CD4-positive, alpha-beta T cell treated with Interleukin-21 for 1 hour (primary cell): ENCODE results near the gene PFKP.

Experiments
- DNase-seq: peaks from one replicate; pipeline ENCODE4 v3.0.0-alpha.2; 2020

PFKP gene

GRCh38 chr10:3067118-3067858 is at the start of gene PFKP:
Gene PFKP (plus strand): TSS chr10:3067548. CDS start chr10:3067596, 48 bp downstream.
- DNase-seq, result peak; percentile 60

GRCh38 chr10:3018247-3018646 is 49.1 kb upstream of the PFKP start:
- DNase-seq, result no peak

DNA sequence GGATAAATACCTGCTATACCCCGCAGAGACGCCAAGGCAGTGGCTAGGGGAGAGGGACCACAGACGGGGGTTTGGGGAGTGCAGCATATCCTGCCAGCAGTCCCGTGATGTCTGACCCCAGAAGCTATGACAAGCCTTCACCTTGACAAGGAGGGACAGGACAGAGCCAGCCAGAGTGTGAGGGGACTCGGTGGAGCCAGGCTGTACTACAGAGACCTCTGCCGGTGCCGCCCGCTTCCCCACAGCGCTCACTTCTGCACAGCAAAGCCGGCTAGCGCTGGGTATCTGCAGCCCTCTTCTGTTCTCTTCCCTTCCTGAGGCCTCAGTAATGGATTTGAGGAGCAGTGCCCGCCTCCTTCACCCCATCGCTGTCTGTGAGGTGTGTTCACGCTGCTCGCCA is 47.0 kb upstream of the PFKP start:
- DNase-seq, result no peak

GRCh38 chr10:3020881-3021280 is 46.5 kb upstream of the PFKP start:
- DNase-seq, result no peak

- no peak for DNase-seq
Observed at GRCh38 chr10:3022027-3022426, 45.3 kb upstream of the PFKP start.

DNA sequence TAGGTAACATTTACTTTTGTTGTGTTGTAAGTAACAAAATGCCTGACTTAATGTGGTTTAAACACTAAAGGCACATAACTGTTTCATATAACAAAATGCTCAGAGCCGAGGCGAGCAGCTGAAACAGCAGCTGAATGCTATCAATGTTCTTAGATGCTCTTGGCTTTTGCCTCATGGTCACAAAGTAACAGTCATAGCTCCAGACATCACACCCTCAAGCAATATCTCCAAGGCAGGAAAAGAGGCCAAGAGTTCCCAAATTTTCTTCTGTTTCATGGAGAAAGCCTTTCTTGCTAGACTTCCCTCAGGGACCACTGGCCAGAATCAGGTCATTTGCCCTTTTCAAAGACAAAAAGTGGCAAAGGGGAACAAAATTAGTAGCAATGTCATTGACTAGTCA is 43.5 kb upstream of the PFKP start:
- no peak for DNase-seq

DNA sequence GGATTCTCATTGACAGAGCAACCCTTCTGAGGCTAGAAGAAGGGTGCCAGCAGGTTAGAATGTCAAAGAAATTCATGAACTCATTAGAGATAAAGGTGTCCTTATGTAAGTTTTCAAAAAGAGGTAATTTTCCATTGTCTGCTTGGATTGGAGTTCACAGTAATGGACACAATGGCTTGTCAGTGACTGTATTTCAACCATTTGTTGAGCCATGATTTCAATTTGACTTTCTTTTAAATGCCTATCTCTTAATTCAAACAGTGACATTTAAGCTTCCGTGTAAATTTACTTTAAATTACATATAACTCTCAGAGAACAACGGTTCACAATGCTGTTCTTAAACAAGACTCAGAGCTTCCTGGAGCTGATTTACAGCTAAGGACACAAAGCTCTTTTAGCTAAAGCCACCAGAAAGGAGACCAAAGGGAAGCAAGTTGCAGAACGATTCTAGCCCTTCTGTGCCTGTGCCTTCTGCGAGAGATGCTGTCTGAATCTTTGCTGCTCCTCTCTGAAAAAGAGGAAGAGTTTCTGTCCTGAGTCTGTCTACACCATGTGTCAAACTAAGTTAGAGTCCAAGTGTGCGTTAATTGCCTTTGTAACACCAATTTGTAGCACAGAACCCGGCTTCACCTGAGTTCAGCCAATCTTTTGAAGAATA is 42.2 kb upstream of the PFKP start:
- no peak for DNase-seq

GRCh38 chr10:3027866-3028265 is 39.5 kb upstream of the PFKP start:
- DNase-seq, result no peak

GRCh38 chr10:3028441-3028840 is 38.9 kb upstream of the PFKP start:
- DNase-seq, result no peak

GRCh38 chr10:3030765-3031164 is 36.6 kb upstream of the PFKP start:
- no peak for DNase-seq

DNA sequence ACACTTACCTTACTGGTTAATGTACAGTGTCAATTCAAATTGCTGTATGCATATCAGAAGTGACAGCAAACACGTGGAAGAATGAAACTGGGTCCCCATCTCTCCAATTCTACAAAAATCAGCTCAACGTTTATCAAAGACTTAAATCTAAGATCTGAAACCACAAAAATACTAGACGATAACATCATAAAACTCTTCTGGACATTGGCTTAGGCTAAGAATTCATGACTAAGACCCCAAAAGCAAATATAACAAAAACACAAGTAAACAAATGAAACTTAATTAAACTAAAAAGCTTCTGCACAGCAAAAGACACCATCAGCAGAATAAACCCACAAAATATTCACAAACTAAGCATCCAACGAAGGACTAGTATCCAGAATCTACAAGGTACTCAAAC is 35.9 kb upstream of the PFKP start:
- DNase-seq, result no peak

DNA sequence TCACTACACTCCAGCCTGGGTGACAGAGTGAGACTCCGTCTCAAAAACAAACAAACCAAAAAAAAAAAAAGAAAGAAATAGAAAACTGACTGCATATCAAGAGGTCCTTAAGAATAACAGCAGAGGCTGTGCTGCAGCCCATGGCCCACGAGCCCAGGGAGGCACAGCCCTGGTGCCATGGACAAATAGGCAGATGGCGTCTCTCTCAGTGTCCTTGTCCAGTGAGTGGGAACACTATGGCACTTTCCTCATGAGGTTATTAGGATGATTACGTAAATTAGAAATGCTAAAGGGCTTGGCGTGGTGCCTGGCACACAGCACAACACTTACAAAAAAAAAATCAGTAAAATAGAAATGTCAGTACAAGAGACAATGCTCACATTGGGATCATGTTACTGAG is 33.4 kb upstream of the PFKP start:
- no peak for DNase-seq

- DNase-seq, result no peak
Observed at GRCh38 chr10:3034616-3035015, 32.7 kb upstream of the PFKP start.

DNA sequence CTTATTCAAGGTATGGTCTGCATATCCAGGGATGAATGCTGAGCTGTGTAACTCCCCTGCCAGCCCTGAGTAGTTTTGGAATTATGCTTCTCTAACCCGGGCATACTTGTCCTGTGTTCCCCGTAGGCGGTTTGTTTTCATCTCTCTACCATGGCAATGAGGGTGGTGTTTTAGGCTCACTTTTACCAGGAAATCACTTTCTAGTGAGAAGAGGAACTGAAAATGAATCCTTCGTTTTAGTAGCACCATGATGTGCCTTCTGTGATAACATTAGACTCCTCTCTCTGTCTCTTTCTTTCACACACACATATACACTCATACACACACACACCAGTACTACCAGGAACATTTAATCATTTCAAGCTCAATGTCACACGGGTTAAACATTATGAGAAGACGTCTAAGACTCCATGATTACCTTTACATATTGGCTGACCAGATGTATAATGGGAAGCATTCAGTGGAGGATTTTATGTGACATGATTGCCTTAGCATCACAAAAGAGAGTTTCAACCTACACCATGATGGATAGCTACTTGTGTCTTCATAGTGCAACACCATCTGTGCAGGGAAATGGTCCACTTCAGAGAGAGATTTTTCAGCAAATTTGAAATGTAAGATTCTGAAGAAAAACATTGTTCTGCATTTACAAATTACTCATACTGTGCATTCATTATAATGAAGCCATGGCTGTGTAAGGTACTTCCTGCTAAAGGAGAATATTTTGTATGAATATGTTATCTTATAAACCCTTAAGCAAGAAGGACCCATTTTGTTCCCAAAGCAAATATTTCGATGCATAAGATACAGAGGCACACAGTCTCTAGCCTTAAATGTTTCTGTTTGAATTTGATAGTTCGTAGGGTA is 31.0 kb upstream of the PFKP start:
- peak; percentile 21 for DNase-seq

- no peak for DNase-seq
Observed at GRCh38 chr10:3037182-3037581, 30.2 kb upstream of the PFKP start.

DNA sequence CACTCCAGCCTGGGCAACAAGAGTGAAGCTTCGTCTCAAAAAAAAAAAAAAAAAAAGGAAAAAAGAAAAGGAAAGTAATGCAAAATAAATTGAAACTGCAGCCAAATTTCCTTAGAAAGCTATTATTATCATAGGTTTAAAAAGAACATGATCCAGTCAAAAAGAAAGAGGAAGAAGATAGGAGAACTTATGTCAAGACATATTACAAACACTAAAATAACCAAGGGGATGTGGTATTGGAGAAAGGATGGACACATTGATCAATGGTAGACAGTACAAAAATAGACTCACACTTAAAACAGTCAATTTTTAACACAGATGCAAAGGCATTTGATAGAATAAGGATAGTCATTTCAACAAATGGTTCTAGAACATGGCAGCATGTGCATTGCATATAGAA is 27.3 kb upstream of the PFKP start:
- DNase-seq, result no peak

DNA sequence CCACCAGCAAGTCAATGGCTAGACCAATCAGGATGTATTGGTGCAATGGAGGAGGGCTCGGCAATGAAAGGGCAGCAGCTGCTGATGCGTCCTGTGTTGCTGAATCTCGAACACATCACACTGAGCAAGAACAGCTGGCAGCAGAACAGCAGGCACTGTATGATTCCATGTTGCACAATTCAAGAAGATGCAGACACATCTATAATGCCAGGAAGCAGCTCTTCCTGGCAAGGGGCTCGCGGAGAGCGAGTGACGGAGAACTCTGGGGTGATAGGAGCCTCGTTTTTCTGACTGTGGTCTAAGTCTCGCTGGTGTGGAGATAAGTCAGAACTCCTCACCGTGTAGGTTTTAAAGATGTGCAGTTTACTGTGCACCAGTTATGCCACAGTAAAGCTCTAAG is 24.8 kb upstream of the PFKP start:
- no peak for DNase-seq

DNA sequence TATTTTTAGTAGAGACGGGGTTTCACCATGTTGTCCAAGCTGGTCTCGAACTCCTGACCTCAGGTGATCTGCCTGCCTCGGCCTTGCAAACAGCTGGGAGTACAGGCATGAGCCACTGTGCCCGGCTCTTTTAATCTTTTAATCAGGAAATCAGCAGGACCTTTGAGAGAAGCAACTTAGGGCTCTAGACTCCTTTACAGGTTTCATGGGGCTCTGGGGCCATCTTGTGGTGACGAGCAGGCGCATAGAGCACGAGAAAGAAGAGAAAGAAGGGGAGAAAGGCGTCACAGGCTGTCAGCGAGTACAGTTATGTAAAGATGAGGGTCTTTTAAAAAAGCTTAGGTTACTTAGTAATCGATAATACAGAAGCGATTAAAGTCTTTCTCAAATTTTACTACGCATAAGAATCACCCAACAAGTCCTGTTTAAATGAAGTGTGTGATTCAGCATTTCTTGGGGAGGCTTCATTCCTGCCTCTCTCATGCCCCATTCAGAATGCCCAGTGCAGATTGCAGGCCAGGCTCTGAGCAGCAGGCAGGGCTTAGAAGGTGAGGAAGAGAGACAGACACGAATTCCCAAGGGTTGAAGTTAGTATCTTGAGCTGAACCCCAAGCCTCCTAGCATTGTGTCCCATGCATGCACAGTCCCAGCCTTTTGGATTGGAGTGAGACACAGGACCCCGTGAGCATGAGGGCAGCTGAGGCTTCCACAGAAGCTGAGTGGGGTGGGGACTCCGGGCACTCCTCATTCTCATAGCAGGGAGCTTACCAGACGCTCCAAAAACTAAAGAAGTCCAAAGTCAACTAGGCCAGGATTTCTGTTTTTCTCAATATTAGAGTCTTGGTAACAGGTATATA is 23.6 kb upstream of the PFKP start:
- DNase-seq, result peak; percentile 49

DNA sequence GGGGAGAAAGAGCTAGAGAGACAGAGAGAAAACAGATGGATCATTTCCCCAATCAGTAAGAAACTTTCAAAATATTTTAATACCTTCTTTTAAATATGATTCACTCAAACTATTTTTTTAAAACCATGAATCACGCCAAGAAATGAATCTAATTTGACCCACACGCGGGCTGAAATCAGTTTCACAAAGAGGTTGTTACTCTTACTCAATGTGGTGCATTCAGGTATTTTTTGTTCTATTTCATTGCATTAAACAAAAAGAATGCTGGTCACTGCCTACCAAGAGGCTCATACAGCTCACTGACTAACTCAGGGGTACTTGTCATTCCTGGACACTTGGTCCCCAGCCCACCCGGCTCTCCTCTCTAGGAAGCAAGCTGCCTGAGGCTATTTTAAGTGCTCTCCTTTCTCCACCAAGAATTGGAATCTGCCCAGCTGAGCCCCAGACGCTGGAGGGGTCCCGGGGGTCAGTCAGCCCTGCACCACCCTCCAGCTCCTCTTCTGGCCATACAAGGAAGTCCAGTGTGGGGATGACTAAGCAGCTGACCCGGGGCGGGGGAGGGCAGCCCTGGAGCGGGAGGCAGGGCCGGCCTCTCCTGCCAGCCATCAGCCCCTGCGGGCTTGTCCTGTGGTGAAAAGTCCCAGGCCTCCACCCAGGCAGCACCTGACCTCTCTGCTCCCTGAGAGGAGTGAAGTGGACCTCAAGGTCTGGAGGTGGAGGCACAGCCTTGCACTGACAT is 21.7 kb upstream of the PFKP start:
- no peak for DNase-seq

GRCh38 chr10:3046210-3046779 is 21.1 kb upstream of the PFKP start:
- no peak for DNase-seq

DNA sequence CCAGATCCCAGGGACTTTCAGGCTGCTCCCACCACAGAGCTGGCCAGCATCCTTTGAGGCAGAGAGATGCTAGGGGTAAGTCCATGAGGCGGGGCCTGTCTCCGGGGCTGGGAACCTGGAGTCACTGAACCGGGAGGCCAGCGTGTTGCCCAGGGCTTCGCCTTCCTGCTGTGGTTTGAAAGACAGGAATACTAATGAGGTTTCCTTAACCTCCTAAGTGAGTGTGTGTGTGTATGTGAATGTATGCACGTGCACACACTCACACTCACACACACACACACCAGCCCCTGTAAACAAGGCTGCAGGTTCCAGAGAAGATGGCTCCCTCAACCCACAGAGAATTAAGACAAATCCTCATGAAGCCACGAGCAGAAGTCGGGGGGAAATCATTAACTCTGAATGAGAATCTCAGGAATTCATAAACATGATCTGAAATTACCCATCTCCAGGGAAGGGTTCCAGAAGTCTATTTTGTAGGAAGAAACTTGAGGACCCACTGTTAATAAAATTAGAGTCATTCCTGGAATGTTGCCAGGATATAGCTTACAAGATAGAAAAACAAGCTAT is 20.3 kb upstream of the PFKP start:
- no peak for DNase-seq
